Kidney (tissue), 14 donors: ENCODE data around the gene NKX1-1. TPM values are rescaled to one million over a fixed set of nuclear protein-coding genes. Genes with fewer than 3 reads are reported as not detected.
A peak's percentile ranks its signal among the peaks of the same experiment; 100 is the strongest.

Source experiments
- DNase-seq, 5 donors: peaks; one replicate each; pipeline ENCODE4 v3.0.0-alpha.2; 2013 to 2020
- FAIRE-seq: peaks from 2 replicates; lab custom pipeline; 2012; peaks lifted over from hg19 to GRCh38; lab: Jason Lieb, UNC
- H3K27ac ChIP-seq, 2 donors: one replicate each; pipeline ENCODE4 v1.7.0; 2013; ENCODE audit warnings: low read depth in 2 of 2, low read length in 2 of 2, inconsistent platforms in 1 of 2
- H3K27me3 ChIP-seq: one replicate; pipeline ENCODE4 v1.7.1; 2013; ENCODE audit warnings: low read length, inconsistent platforms; ENCODE audit not compliant: control insufficient read depth, insufficient read depth
- H3K36me3 ChIP-seq, 3 donors: one replicate each; pipeline versions ENCODE4 v1.7.0 to v1.7.1; 2013; ENCODE audit warnings: low read length in 3 of 3, control low read depth in 1 of 3, inconsistent platforms in 1 of 3; ENCODE audit not compliant: insufficient read depth in 3 of 3, control insufficient read depth in 2 of 3
- H3K4me1 ChIP-seq, 3 donors: one replicate each; pipeline versions ENCODE4 v1.7.0 to v1.7.1; 2013; ENCODE audit warnings: low read length in 3 of 3, inconsistent platforms in 1 of 3, low read depth in 1 of 3; ENCODE audit not compliant: control insufficient read depth in 2 of 3, insufficient read depth in 2 of 3
- H3K4me3 ChIP-seq, 3 donors: one replicate each; pipeline versions ENCODE4 v1.7.0 to v1.8.1; 2013; ENCODE audit warnings: low read length in 3 of 3, control low read depth in 1 of 3, inconsistent platforms in 1 of 3
- H3K9ac ChIP-seq, 3 donors: one replicate each; pipeline versions ENCODE4 v1.7.0 to v1.7.1; 2013; ENCODE audit warnings: low read length in 3 of 3, control low read depth in 1 of 3, inconsistent platforms in 1 of 3
- H3K9me3 ChIP-seq, 3 donors: one replicate each; pipeline versions ENCODE4 v1.7.0 to v1.7.1; 2013; ENCODE audit warnings: low read length in 3 of 3, control low read depth in 1 of 3, inconsistent platforms in 1 of 3; ENCODE audit not compliant: control insufficient read depth in 2 of 3, insufficient read depth in 1 of 3
- intact Hi-C: fragments of 100-400 bp; cut with DNase I; formaldehyde crosslinking; loops from one replicate; pipeline ENCODE4 v1.11.1; 2022
- polyA plus RNA-seq: library from polyadenylated mRNA; stranded (reverse); fragments of 350-450 nt; fragmentation: Illumina TruSeq; extraction: RNeasy Lipid Tissue Mini Kit (QIAGEN cat#74804); gene quantifications from one replicate; pipeline ENCODE4 v1.2.3, GENCODE V29; 2014; ENCODE audit warnings: low read depth, low replicate concordance; ENCODE audit not compliant: insufficient read depth
- total RNA-seq: library from RNA; stranded (reverse); fragmentation: NEBNext Ultra II Directional; extraction: Animal tissue kit (Norgen Biotek cat#: 25700); gene quantifications from one replicate; pipeline ENCODE4 v1.2.1, GENCODE V29; 2021
- TF ChIP-seq, protein P1 (sequence below): IDR thresholded peaks from 3 replicates; pipeline ENCODE4 v1.5.1; 2012; ENCODE audit warnings: mild to moderate bottlenecking, moderate library complexity, borderline replicate concordance; ENCODE audit not compliant: insufficient read depth; ENCODE audit errors: extremely low read depth
- donor health status: control.
- donor health status: control.
- donor health status: control.
- donor health status: control.
- donor health status: control.
- donor health status: DM: yes; HTN: yes; CAD: no.
- donor health status: Normal renal cell carcinoma (clear cell type).

Gene NKX1-1
- total and polyA plus RNA-seq, 2 donors from 2014 or later, result not detected

DNA sequence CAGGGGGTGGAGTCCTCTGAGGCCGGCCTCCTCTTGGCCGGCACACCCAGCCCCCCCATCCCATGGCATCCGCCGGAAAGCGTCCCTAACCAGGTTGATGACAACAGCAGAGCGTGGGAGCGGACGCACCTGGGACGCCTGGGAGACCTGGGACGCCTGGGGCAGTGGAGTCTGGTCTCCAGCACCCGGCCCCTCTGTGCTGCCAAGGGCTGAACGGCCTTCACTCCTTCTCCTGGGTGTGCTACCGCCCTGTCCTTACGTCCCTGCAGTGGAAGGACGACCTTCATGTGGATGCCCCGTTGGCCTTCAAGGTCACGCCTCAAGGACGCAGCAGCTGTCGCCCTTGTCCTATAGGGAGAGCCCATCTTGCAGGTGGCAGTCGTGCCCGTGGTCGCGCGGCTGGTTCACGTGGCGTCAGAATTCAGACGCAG, 26.9 kb downstream of the NKX1-1 start:
- intact Hi-C loops, result no loop called here
- FAIRE-seq (no peak), DNase-seq (peak in 1 of 5 donors; percentile 68)
- Histone ChIP-seq H3K36me3 (peaks cover 0 to 3% (median 2%) of the 10 kb centered on the region in 3 donors), H3K27ac (no peak overlapping the region), H3K9ac (no peak overlapping the region), H3K4me3 (no peak overlapping the region), H3K27me3 (no peaks in the 10 kb centered on the region), H3K9me3 (no peaks in the 10 kb centered on the region), H3K4me1 (no peaks in the 10 kb centered on the region)
- TF ChIP-seq, protein P1, sequence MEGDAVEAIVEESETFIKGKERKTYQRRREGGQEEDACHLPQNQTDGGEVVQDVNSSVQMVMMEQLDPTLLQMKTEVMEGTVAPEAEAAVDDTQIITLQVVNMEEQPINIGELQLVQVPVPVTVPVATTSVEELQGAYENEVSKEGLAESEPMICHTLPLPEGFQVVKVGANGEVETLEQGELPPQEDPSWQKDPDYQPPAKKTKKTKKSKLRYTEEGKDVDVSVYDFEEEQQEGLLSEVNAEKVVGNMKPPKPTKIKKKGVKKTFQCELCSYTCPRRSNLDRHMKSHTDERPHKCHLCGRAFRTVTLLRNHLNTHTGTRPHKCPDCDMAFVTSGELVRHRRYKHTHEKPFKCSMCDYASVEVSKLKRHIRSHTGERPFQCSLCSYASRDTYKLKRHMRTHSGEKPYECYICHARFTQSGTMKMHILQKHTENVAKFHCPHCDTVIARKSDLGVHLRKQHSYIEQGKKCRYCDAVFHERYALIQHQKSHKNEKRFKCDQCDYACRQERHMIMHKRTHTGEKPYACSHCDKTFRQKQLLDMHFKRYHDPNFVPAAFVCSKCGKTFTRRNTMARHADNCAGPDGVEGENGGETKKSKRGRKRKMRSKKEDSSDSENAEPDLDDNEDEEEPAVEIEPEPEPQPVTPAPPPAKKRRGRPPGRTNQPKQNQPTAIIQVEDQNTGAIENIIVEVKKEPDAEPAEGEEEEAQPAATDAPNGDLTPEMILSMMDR, result no peak

DNA sequence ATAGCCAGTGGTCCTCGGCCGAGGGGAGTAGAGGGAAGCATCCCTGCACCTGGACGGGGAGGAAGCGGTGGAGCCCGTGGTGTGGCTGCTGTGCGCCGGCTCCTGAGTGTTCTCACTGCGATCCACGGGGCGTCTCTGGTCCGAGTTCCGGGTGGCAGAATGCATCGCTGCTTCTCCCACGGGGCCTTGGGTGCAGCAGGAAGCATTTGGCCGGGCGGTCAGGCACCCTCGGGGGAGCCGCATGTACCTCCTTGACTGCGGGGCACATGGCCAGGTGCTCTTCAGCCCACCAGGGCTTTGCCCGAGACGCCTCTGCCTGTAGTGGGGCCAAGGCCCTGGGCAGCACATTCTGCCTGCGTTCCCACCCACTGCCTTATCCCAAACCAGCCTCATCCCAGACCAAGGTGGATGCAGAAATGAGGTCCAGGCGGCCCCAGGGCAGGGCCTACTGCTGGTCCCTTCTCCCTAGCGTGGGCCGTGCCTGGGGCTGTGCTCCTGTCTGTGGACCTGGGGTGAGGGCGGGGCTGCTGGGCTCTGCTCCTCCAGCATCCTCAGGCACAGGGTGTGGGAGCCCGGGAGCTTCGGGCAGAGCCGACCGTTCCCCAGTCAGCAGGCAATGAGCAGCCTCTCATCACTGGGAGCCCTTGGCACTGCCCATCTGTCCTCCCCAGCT, 27.5 kb downstream of the NKX1-1 start:
- no peaks in the 10 kb centered on the region for H3K4me1 ChIP-seq
- no peak overlapping the region for H3K27ac ChIP-seq
- no peak overlapping the region for H3K4me3 ChIP-seq
- DNase-seq (peak in 2 of 5 donors; percentile 23 to 59), FAIRE-seq (no peak)
- H3K27me3 ChIP-seq, result no peaks in the 10 kb centered on the region
- H3K9me3 ChIP-seq, result no peaks in the 10 kb centered on the region
- intact Hi-C loops, result no loop called here
- peaks cover 0 to 3% (median 2%) of the 10 kb centered on the region in 3 donors for H3K36me3 ChIP-seq
- H3K9ac ChIP-seq, result no peak overlapping the region
- TF ChIP-seq, protein P1, result no peak

DNA sequence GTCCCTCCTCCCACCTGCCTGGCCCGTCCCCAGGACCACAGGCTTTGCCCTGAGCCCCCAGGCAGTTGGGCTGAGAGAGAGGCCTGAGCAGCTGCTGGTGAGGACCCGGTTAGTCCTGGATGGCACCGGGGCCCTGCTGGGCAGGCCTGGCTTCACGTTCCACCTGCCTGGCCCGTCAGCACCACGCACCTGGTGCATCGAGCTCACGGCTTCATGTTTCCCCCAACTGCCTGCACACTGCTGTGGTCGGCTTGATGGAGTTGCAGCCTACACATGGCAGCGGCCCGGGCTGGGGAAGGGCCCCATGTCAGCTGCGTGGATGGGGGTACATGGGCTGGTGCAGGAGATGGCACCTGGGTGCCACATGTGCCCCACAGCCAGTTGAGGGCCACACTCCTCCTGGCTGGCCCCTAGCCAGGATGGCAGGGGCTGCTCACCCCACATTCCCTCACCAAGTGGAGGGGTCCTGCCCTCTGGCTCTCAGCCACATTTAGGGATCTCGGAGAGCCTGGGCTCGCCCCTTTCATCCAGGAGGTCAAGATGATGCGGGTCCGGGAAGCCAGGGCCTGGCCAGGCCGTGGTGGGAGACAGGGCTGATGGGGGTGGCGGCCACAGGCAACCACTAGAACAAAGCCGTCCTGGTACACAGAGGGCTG, 28.5 kb downstream of the NKX1-1 start:
- Histone ChIP-seq H3K27me3 (no peaks in the 10 kb centered on the region), H3K27ac (no peak overlapping the region), H3K36me3 (peaks cover 0 to 3% (median 2%) of the 10 kb centered on the region in 3 donors), H3K4me1 (no peaks in the 10 kb centered on the region), H3K4me3 (no peak overlapping the region), H3K9me3 (no peaks in the 10 kb centered on the region), H3K9ac (no peak overlapping the region)
- TF ChIP-seq, protein P1, result no peak
- intact Hi-C loops, result no loop called here
- DNase-seq, result peak in 2 of 5 donors; percentile 29 to 66
- FAIRE-seq, result no peak
